ENCODE measurements around the gene STIMATE.

Gene STIMATE

GRCh38 chr3:52894756-52895155 lies 2.6 kb downstream of the STIMATE start:
- no peak for DNase-seq (ENCODE audit: low read depth in 1 of 2, low spot score in 1 of 2)

DNA sequence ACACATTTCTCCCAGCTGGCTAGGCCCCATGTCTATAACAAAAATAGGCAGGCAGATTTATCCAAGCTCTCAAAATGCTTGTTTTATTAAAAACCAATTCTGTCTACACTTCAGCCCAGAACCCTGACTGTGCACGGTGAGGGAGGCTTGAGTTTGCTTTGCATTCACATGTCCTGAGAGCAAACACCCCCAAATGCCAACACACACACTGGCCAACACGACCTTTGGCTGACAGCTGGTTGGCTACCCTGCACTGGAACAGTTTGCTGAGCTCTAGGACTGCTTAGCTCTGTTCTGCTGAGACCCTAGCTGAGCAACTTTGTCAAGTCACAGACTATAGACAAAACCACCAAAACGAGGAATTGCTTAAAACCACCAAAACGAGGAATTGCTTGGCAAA lies 3.6 kb downstream of the STIMATE start:
- no peak for DNase-seq (ENCODE audit: low read depth in 1 of 2, low spot score in 1 of 2)

- no peak for DNase-seq (ENCODE audit: low read depth in 1 of 2, low spot score in 1 of 2)
Measured at GRCh38 chr3:52892625-52893311, 4.6 kb downstream of the STIMATE start.

- DNase-seq (ENCODE audit: low read depth in 1 of 2, low spot score in 1 of 2): no peak
Measured at GRCh38 chr3:52892290-52892624, 5.1 kb downstream of the STIMATE start.

DNA sequence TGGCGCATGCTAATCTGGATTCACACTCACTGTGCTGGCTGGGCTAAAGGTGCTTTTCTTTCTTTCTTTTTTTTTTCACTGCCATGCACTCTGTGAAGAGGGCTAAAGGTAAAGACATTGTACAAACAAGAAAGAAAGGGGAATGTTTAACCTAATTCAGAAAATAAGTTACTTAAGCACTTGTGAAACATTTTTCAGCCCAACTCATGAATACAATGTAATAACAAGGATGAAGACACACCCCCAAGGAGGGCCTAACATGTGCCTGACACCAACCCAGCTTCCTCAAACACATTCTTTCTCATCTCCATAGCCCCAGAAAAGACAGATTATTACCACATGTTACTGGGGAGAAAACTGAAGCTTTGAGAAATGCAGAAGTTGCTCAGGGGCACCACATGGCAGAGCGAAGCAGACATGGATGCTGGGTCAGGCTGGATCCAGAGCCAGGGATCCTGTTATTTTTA lies 5.7 kb downstream of the STIMATE start:
- DNase-seq (ENCODE audit: low read depth in 1 of 2, low spot score in 1 of 2): no peak

GRCh38 chr3:52891164-52891563 lies 6.2 kb downstream of the STIMATE start:
- no peak for DNase-seq (ENCODE audit: low read depth in 1 of 2, low spot score in 1 of 2)

DNA sequence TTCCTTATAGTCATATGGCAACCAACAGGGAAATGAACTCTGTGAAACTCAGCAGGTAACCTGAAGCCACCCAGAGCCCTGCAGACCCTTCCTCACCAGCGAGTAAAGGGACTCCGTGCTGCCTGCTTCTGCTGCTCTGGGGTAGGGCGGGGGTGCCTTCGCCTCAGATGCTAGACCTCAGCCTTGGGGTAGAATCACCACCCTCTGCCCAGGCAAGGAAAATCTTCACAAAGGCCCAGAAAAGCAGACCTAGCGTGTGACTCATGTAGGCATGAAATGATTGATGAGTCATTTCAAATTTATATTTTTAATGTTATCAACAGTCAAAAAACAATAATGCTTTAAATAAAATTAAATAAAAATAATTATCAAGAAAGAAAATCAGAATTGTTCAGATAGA lies 6.6 kb downstream of the STIMATE start:
- DNase-seq (ENCODE audit: low read depth in 1 of 2, low spot score in 1 of 2): no peak

GRCh38 chr3:52889901-52890300 lies 7.4 kb downstream of the STIMATE start:
- no peak for DNase-seq (ENCODE audit: low read depth in 1 of 2, low spot score in 1 of 2)

DNA sequence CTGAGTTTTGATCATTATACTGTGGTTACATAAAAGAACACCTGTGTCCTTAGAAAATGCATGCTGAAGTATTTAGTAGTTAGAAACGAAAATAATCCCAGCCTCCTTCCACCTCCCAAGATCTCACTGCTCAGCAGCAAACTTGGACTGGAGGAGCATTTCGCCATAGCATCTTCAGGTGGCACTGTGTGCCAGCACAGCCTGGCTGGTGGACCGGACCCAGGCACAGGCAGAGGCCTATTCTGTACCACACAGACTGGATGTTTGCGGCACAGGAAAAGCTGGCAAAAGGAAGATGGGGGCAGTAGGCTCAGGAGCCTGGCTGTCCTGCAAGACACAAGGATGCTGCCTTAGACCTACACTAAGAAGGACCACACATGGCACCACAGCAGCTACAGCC lies 10.2 kb downstream of the STIMATE start:
- DNase-seq (ENCODE audit: low read depth in 1 of 2, low spot score in 1 of 2): no peak

GRCh38 chr3:52886049-52886730 lies 11.2 kb downstream of the STIMATE start:
- no peak for DNase-seq (ENCODE audit: low read depth in 1 of 2, low spot score in 1 of 2)

GRCh38 chr3:52882377-52882776 lies 15.0 kb downstream of the STIMATE start:
- no peak for DNase-seq (ENCODE audit: low read depth in 1 of 2, low spot score in 1 of 2)

DNA sequence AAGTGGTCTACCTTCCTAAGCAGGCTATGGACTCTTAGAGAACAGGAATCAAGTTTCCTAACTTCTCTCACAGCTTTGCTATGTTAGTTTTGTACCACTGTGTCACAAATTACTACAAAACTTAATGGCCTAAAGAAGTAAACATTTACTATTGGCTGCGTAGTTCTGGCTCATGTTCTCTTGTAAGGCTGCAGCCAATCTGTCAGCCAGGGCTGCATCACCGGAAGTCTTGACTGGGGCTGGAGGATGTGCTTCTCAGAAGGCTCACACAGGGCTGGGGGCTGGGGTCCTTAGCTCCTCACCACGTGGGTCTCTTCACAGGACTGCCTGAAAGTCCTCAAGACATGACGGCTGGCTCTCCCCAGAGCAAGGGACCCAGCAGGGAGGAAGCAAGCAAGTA lies 15.5 kb downstream of the STIMATE start:
- DNase-seq (ENCODE audit: low read depth in 1 of 2, low spot score in 1 of 2): no peak

- no peak for DNase-seq (ENCODE audit: low read depth in 1 of 2, low spot score in 1 of 2)
Measured at GRCh38 chr3:52880474-52880873, 16.9 kb downstream of the STIMATE start.

DNA sequence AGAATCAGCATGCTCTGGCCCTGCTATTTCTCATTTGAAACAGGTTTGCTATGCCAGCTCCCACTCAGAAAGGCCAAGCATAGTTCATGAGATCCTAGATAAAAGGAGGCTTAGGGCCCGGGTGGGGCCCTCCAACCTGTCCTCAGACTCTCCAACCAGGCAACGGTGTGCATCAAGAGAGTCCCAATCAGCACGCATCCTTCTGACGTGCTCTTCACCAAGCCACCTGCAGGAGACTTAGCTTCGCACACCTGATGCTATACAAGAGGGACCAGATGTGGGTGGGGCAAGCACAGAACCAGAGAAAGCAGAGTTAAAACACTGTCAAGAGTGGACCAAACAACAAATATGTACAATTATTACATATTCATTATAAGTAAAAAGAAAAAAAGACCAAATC lies 17.3 kb downstream of the STIMATE start:
- no peak for DNase-seq (ENCODE audit: low read depth in 1 of 2, low spot score in 1 of 2)

DNA sequence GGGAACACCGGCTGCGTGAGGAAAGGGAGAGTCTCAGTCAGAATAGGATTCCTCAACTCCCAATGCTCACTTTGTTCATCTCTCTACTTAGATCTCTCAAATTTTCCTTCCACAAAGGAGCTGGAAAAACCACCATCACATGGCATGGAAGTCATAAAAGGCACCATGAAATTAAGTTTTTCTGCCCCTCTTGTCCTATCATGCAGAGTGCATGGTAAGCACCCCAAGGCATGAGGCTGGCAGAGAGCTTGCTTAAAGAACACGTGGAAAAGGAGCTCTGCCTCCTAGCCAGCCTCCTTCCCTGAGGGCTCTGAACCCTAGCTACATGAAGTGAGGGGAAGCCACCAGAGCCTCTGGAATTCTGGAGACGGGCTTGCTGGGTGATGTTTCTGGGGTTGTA lies 17.8 kb downstream of the STIMATE start:
- DNase-seq (ENCODE audit: low read depth in 1 of 2, low spot score in 1 of 2): no peak

GRCh38 chr3:52879090-52879489 lies 18.3 kb downstream of the STIMATE start:
- DNase-seq (ENCODE audit: low read depth in 1 of 2, low spot score in 1 of 2): no peak

DNA sequence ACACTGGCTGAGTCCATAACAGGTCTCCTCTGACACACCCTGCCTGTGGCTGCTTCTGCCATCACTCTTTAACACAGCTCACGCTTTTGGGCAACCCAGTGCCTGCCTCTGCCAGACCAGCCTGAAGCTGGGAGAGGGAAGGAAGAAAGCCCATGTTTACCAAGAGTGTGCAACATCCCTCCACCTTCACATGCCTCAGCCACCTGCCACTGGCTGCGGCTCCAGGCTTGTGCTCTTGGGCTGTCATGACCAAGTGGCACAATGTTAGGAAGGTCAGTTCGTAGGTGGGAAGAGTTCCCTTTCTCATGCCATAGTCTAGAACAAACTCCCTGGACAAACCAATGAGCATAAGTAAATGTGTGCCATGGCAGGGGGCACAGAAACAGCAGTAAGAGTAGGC lies 20.3 kb downstream of the STIMATE start:
- no peak for DNase-seq (ENCODE audit: low read depth in 1 of 2, low spot score in 1 of 2)

- DNase-seq (ENCODE audit: low read depth in 1 of 2, low spot score in 1 of 2): no peak
Measured at GRCh38 chr3:52874864-52875587, 22.3 kb downstream of the STIMATE start.

DNA sequence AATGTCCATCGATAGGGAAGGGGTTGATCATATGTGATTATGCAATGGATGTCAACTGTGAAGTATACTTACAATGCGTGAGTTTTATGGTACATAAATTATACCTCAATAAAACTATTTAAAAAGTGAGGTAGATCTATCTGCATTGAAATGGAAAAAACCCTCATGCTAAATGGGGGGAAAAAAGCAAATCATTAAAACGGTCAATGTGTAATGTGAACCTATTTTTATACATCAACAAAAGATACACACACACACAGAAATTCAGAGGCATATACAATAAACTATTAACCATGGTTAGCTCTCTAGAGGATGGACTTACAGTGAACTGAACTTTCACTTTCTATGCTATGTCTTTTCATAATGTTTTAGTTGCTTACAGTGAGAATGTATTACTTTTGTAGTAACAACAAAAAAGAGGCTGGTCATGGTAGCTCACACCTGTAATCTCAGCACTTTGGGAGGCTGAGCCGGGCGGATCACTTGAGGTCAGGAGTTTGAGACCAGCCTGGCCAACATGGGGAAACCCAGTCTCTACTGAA lies 23.1 kb downstream of the STIMATE start:
- no peak for DNase-seq (ENCODE audit: low read depth in 1 of 2, low spot score in 1 of 2)

GRCh38 chr3:52873433-52874159 lies 23.8 kb downstream of the STIMATE start:
- DNase-seq (ENCODE audit: low read depth in 1 of 2, low spot score in 1 of 2): no peak

GRCh38 chr3:52872245-52872644 lies 25.1 kb downstream of the STIMATE start:
- no peak for DNase-seq (ENCODE audit: low read depth in 1 of 2, low spot score in 1 of 2)
